Measurements from ENCODE around the gene PRKN.

Gene PRKN

GRCh38 chr6:161564952-161565351 lies 1162.6 kb downstream of the PRKN start:
- no peak for DNase-seq

- DNase-seq, result no peak
These were observed 1165.7 kb downstream of the PRKN start for GRCh38 chr6:161561908-161562307.

GRCh38 chr6:161557333-161558107 lies 1170.0 kb downstream of the PRKN start:
- DNase-seq, result no peak

GRCh38 chr6:161554883-161555282 lies 1172.7 kb downstream of the PRKN start:
- DNase-seq, result no peak

GRCh38 chr6:161549977-161550655 lies 1177.5 kb downstream of the PRKN start:
- no peak for DNase-seq

GRCh38 chr6:161548713-161549296 lies 1178.8 kb downstream of the PRKN start:
- no peak for DNase-seq

GRCh38 chr6:161547617-161548016 lies 1179.9 kb downstream of the PRKN start:
- no peak for DNase-seq

GRCh38 chr6:161546632-161547031 lies 1180.9 kb downstream of the PRKN start:
- no peak for DNase-seq

- no peak for DNase-seq
These were observed 1181.8 kb downstream of the PRKN start for GRCh38 chr6:161545741-161546140.

- no peak for DNase-seq
These were observed 1182.6 kb downstream of the PRKN start for GRCh38 chr6:161544801-161545480.

GRCh38 chr6:161543684-161544309 lies 1183.8 kb downstream of the PRKN start:
- DNase-seq, result no peak

- DNase-seq, result no peak
These were observed 1185.1 kb downstream of the PRKN start for GRCh38 chr6:161542346-161542980.

GRCh38 chr6:161540532-161540931 lies 1187.0 kb downstream of the PRKN start:
- no peak for DNase-seq

GRCh38 chr6:161536224-161536630 lies 1191.3 kb downstream of the PRKN start:
- no peak for DNase-seq

GRCh38 chr6:161534264-161534873 lies 1193.2 kb downstream of the PRKN start:
- no peak for DNase-seq

- no peak for DNase-seq
These were observed 1194.3 kb downstream of the PRKN start for GRCh38 chr6:161533266-161533665.

GRCh38 chr6:161532536-161532935 lies 1195.0 kb downstream of the PRKN start:
- DNase-seq, result no peak

- DNase-seq, result no peak
These were observed 1200.8 kb downstream of the PRKN start for GRCh38 chr6:161526794-161527193.

- no peak for DNase-seq
These were observed 1204.2 kb downstream of the PRKN start for GRCh38 chr6:161523362-161523761.

GRCh38 chr6:161522276-161522675 lies 1205.3 kb downstream of the PRKN start:
- DNase-seq, result no peak

GRCh38 chr6:161511447-161512095 lies 1216.0 kb downstream of the PRKN start:
- DNase-seq, result no peak

- no peak for DNase-seq
These were observed 1219.2 kb downstream of the PRKN start for GRCh38 chr6:161508341-161508740.
